ENCODE measurements around the gene RHOA. TPM values are rescaled to one million over a fixed set of nuclear protein-coding genes. Genes with fewer than 3 reads are reported as not detected.

The RHOA gene
- total and polyA plus RNA-seq, 2 of the 13 experiments (the other 11 are each of a cell fraction or from before 2014, with no cell fraction given): 131 to 177 TPM

DNA sequence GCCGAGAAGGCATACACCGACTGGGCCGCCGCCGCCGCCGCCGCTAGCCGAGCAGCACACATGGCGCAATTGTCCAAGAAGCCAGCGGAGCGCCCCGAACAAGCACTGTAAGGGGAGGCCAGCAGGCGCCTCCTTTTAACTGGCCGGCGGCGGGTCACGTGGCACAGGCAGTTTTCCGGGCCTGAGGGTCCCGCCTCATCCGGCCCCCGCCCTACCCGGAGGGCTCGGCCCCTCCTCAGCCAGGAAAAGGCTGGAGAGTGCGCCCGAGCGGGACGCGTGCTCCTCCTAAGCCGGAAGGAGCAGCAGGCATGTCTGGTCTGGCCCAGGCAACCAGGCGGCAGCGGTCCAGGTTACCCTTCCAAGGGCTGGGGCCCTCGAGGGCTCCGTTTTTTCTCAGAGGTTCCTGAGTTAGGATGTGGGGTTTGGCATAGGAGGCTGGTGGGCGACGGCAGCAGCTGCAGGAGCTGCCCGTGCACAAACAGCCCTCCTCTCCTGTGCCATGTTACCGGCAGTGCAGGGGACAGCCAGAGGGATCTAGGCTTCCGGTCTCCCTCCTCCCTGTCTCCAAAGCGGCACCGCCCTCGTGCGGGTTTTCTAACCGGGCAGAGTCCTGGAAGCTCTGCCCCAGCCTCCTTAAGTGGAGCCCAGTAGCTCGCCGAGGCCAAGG lies 53.4 kb downstream of the RHOA start, which contains the start of gene GPX1 (continued):
- no peak for TF ChIP-seq MAFF (IDR thresholded peaks at IDR 0.05; ENCODE audit: low read depth, low read length)
- TF ChIP-seq SP140L (CRISPR knock-in tag; IDR thresholded peaks at IDR 0.05; ENCODE audit: borderline replicate concordance): no peak
- peak; percentile 78 for TF ChIP-seq KDM3A (CRISPR knock-in tag; IDR thresholded peaks at IDR 0.05; ENCODE audit: low read depth)
- no peak for TF ChIP-seq SRSF4 (IDR thresholded peaks at IDR 0.05; ENCODE audit: low read depth, low read length, poor library complexity, severe bottlenecking)
- peak; percentile 62; the same call in 1 of the 2 replicates for TF ChIP-seq GFI1 (CRISPR knock-in tag; IDR thresholded peaks at IDR 0.05; ENCODE audit: borderline replicate concordance)
- TF ChIP-seq RFX5 (IDR thresholded peaks at IDR 0.05; ENCODE audit: low read depth, low read length): no peak
- TF ChIP-seq, protein P1, sequence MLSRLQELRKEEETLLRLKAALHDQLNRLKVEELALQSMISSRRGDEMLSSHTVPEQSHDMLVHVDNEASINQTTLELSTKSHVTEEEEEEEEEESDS (CRISPR knock-in tag; IDR thresholded peaks at IDR 0.05; ENCODE audit: borderline replicate concordance): peak; percentile 37; the same call in 1 of the 2 replicates
- TF ChIP-seq IRF2 (CRISPR knock-in tag; IDR thresholded peaks at IDR 0.05): peak; percentile 76; the same call in 1 of the 2 replicates
- 0 out of 2 replicates have a peak, but pooled peaks have one; percentile 95 for TF ChIP-seq ZNF235 (CRISPR knock-in tag; IDR thresholded peaks at IDR 0.05; ENCODE audit: borderline replicate concordance)
- no peak for TF ChIP-seq PAF1 (CRISPR knock-in tag; IDR thresholded peaks at IDR 0.05)
- no peak for TF ChIP-seq HHEX (CRISPR knock-in tag; IDR thresholded peaks at IDR 0.05)
- TF ChIP-seq KMT2B (CRISPR knock-in tag; IDR thresholded peaks at IDR 0.05): no peak; the same call in 1 of the 2 replicates
- TF ChIP-seq ZNF292 (CRISPR knock-in tag; IDR thresholded peaks at IDR 0.05; ENCODE audit: borderline replicate concordance, low read depth): no peak; the same call in 1 of the 2 replicates
- TF ChIP-seq BORCS8-MEF2B (CRISPR knock-in tag; IDR thresholded peaks at IDR 0.05): peak; percentile 97
- no peak for TF ChIP-seq PLSCR1 (CRISPR knock-in tag; IDR thresholded peaks at IDR 0.05; ENCODE audit: borderline replicate concordance)
- TF ChIP-seq NPAS2 (CRISPR knock-in tag; IDR thresholded peaks at IDR 0.05; ENCODE audit: borderline replicate concordance): no peak
- TF ChIP-seq ZNF75D (CRISPR knock-in tag; IDR thresholded peaks at IDR 0.05; ENCODE audit: borderline replicate concordance): no peak
- TF ChIP-seq, protein P2, sequence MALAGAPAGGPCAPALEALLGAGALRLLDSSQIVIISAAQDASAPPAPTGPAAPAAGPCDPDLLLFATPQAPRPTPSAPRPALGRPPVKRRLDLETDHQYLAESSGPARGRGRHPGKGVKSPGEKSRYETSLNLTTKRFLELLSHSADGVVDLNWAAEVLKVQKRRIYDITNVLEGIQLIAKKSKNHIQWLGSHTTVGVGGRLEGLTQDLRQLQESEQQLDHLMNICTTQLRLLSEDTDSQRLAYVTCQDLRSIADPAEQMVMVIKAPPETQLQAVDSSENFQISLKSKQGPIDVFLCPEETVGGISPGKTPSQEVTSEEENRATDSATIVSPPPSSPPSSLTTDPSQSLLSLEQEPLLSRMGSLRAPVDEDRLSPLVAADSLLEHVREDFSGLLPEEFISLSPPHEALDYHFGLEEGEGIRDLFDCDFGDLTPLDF (CRISPR knock-in tag; IDR thresholded peaks at IDR 0.05): peak; percentile 72; the same call in 1 of the 2 replicates
- TF ChIP-seq GPN1 (CRISPR knock-in tag; IDR thresholded peaks at IDR 0.05; ENCODE audit: borderline replicate concordance): no peak
- TF ChIP-seq PITX1 (CRISPR knock-in tag; IDR thresholded peaks at IDR 0.05): peak; percentile 40
- TF ChIP-seq, protein P3, sequence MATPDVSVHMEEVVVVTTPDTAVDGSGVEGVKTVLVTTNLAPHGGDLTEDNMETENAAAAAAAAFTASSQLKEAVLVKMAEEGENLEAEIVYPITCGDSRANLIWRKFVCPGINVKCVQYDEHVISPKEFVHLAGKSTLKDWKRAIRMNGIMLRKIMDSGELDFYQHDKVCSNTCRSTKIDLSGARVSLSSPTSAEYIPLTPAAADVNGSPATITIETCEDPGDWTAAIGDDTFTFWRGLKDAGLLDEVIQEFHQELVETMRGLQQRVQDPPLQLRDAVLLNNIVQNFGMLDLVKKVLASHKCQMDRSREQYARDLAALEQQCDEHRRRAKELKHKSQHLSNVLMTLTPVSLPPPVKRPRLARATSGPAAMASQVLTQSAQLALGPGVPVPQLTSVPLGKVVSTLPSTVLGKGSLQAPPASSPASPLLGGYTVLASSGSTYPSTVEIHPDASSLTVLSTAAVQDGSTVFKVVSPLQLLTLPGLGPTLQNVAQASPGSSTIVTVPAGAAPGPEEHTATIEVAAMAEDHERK (CRISPR knock-in tag; IDR thresholded peaks at IDR 0.05; ENCODE audit: low read depth): no peak
- TF ChIP-seq ZNF326 (CRISPR knock-in tag; IDR thresholded peaks at IDR 0.05; ENCODE audit: borderline replicate concordance): no peak
- TF ChIP-seq XBP1 (CRISPR knock-in tag; IDR thresholded peaks at IDR 0.05): 0 out of 2 replicates have a peak, but pooled peaks have one; percentile 20
- TF ChIP-seq ZUFSP (CRISPR knock-in tag; IDR thresholded peaks at IDR 0.05; ENCODE audit: borderline replicate concordance): no peak
- no peak for TF ChIP-seq ZNF550 (CRISPR knock-in tag; IDR thresholded peaks at IDR 0.05; ENCODE audit: borderline replicate concordance)
- peak; percentile 98 for TF ChIP-seq TOPORS (CRISPR knock-in tag; IDR thresholded peaks at IDR 0.05)
